22Rv1 (cell line): ENCODE data around the gene DIP2C.

Experiments
- H3K27ac ChIP-seq: fragments of 450-650 bp; 2 replicates; pipeline ENCODE4 v1.5.1; 2017
- ZFX ChIP-seq: fragments of 450-650 bp; IDR thresholded peaks from 2 replicates; pipeline ENCODE4 v1.6.1; 2017; ENCODE audit warnings: antibody characterized with exemption, borderline replicate concordance
- TF ChIP-seq, protein P1 (sequence below): fragments of 450-650 bp; IDR thresholded peaks from 2 replicates; pipeline ENCODE4 v1.5.1; 2017; ENCODE audit warnings: mild to moderate bottlenecking

The DIP2C gene

GRCh38 chr10:440127-440526, 249.3 kb downstream of the DIP2C start:
- TF ChIP-seq ZFX = no peak
- TF ChIP-seq, protein P1, sequence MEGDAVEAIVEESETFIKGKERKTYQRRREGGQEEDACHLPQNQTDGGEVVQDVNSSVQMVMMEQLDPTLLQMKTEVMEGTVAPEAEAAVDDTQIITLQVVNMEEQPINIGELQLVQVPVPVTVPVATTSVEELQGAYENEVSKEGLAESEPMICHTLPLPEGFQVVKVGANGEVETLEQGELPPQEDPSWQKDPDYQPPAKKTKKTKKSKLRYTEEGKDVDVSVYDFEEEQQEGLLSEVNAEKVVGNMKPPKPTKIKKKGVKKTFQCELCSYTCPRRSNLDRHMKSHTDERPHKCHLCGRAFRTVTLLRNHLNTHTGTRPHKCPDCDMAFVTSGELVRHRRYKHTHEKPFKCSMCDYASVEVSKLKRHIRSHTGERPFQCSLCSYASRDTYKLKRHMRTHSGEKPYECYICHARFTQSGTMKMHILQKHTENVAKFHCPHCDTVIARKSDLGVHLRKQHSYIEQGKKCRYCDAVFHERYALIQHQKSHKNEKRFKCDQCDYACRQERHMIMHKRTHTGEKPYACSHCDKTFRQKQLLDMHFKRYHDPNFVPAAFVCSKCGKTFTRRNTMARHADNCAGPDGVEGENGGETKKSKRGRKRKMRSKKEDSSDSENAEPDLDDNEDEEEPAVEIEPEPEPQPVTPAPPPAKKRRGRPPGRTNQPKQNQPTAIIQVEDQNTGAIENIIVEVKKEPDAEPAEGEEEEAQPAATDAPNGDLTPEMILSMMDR = no peak
- H3K27ac ChIP-seq = no peak overlapping the region

DNA sequence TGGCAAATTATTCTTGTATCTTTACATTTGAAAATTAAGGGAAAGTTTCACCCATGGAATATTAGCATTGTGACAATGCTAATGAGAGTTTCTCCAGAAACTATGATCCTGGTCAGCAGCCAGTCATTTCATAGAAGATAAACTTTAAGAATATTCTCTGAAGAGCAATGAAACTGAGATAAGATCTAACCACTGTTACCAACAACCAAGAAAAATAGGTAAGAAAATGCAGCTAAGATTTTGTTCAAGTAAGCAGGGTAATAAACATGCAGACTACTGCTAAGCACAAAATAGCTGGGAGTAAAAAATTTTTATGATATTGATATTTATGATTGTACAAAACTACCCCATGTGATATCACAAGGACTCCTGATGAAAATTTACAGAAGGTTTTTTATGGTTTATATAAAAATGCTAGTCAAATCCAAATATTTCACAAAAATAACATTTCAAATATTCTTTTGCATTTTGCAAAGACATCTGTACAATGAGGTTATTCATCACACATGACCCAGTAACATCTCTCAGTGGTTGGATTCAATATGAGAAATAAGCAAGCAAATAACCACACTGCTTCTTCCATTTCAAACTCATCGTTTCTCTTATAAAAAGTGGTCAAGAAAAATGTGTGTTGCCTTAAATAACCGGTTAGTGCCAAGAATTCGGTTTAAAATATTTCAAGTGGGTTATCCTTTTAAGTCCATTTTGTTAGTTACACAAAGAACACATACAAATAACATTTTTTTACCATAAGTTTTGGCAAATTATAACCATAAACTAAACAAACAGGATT, 251.6 kb downstream of the DIP2C start:
- peak overlapping the region; percentile 85 for H3K27ac ChIP-seq
- TF ChIP-seq, protein P1 = no peak
- TF ChIP-seq ZFX = no peak

- H3K27ac ChIP-seq = peak overlapping the region; percentile 85
- TF ChIP-seq, protein P1 = no peak
- TF ChIP-seq ZFX = no peak
These were observed 252.4 kb downstream of the DIP2C start for GRCh38 chr10:436911-437665.

DNA sequence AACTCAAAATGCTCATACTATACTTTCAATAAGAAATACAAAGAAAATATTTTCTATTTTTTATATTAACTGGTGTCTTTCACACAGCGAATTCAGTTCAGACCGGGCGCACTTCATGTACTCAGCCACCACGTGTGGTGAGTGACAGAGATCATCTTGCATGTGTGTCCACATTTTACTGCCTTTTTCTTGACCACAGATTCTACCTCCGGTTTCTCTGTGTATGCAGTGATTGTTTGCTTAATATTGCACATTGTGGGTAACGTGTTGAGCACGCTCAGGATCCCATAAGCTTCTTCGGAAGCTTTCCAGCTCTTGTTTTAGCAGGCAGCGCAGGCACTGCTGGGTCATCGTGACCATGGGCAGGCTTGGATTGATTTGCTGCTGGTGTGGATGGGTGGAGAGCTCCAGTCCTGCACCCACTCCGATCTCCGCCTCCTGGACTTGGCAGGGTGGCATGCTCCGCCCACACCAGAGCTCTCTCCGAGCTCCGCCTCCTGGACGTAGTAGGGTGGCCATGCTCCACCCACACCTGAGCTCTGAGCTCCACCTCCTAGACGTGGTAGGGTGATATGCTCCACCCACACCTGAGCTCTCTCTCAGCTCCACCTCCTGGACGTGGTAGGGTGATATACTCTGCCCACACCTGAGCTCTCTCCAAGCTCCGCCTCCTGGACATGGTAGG, 253.3 kb downstream of the DIP2C start:
- TF ChIP-seq, protein P1 = no peak
- TF ChIP-seq ZFX = no peak
- peak overlapping the region; percentile 90 for H3K27ac ChIP-seq

DNA sequence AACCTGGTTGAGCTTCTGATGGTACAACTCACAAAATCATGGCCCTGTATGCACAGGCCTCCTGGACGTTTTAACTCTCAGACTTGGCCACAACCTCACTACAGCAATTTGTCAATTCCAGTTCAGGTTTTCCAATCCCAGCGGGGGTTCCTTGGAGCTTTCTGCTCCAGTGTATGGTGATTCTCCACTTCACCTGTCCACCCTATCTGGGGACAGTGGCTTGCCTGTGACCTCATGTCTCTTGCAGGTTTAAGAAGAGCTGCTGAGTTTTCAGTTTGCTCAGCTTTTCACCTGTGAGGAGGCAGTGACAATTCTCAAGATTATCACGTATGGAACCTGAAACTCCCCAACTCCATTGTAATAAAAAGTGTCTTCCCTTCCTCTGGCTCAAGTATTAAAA, 254.1 kb downstream of the DIP2C start:
- H3K27ac ChIP-seq = peak overlapping the region; percentile 90
- TF ChIP-seq, protein P1 = no peak
- TF ChIP-seq ZFX = no peak

- no peak overlapping the region for H3K27ac ChIP-seq
- TF ChIP-seq, protein P1 = no peak
- TF ChIP-seq ZFX = no peak
These were observed 259.8 kb downstream of the DIP2C start for GRCh38 chr10:429696-430095.
